Measurements from ENCODE around the gene PHLDB3.

Gene PHLDB3

DNA sequence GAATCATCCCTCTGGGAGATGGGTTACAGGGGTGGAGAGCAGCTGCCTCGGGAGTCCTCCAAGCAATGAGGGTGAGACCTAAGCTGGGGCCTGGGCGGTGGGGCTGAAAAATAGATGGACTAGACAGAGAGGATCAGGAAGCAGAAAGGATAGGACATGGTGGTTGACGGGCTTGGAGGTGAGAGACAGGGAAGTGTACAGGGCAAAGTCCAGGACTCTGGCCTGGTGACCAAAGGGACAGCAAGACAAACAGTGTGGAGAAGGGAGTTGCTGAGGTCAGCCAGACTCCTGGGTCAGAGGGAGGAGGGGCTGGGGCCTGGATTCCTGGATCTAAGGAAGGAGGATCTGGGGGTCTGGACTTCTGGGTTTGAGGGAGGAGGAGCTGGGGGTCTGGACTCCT is 5.5 kb downstream of the PHLDB3 start:
- DNase-seq (ENCODE audit: low read depth in 1 of 2, low spot score in 1 of 2), result no peak

DNA sequence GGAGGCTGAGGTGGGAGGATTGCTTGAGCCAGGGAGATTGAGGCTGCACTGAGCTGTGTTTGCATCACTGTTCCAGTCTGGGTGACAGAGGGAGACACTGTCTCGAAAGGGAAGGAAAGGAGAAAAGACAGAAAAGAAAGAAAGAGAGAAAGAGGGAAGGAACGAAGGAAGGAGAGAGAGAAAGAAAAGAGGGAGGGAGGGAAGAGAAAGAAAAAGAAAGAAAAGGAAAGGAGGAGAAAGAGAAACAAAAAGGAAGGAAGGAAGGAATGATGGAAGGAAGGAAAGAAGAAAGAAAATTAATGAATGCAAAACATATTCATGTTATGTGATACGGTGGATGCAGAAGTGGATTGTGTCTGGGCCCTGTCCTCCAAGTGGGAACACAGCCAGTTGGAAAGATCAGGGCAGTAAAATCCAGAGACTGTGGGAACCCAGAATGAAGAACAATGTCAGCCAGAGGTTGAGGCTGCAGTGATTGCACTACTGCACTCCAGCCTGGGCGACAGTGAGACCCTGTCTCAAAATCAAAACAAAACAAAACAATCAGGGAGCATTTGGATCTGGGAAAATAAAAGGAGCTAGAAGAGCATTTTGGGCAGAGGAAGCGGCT is 6.2 kb downstream of the PHLDB3 start:
- no peak for DNase-seq (ENCODE audit: low read depth in 1 of 2, low spot score in 1 of 2)

DNA sequence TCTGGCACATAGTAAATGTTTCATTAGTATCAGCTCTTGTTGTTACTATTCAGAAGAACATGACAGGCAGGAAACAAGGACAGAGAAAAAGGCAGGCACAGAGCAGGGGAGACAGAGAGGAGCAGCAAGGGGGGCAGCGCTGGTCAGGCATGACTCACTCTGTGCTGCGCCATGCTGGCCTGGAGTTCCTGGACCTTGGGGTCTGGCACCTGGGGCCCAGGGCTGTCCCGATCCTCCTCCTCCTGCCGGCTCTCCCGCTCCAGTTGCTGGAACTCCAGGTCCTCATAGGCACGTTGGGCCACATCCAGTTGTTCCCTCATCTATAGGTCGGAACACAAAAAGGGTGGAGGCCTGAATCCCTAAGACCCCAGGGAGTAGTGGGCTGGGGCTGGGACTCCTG is 7.6 kb downstream of the PHLDB3 start:
- DNase-seq (ENCODE audit: low read depth in 1 of 2, low spot score in 1 of 2), result no peak

DNA sequence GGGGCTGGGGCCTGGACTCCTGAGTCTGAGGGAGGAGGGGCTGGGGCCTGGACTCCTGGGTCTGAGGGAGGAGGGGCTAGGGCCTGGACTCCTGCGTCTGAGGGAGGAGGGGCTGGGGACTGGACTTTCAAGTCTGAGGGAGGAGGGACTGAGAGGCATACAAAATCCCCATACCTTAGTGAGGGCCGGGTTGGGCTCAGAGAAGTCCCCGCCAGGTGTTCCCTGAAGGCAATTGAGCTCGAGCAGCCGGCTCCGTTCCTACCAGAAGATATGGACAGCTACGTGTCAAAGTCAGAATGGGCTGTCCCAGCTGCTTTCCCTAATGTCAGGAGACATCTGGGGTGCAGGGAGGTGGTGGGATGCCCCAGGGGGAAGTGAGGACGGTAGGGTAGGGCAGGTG is 9.5 kb downstream of the PHLDB3 start:
- DNase-seq (ENCODE audit: low read depth in 1 of 2, low spot score in 1 of 2), result no peak

DNA sequence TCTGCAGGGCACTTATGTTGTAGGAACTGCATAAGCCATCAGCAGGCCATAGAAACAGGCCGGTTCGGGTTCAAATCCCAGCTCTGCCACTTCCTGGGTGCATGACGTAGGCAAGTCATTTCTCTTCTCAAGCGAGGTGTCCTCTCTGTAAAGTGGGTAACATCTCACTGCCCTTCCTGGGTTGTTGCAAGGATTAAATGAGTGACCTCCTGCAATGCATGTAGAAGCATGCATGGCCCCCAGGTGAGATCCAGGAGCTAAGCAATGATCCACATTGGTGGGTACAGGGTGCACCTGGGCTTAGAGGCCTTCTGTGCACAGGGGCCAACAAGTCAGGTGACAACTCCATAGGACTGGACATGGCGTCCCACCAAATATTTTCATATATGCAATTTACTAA is 13.8 kb downstream of the PHLDB3 start:
- no peak for DNase-seq (ENCODE audit: low read depth in 1 of 2, low spot score in 1 of 2)

DNA sequence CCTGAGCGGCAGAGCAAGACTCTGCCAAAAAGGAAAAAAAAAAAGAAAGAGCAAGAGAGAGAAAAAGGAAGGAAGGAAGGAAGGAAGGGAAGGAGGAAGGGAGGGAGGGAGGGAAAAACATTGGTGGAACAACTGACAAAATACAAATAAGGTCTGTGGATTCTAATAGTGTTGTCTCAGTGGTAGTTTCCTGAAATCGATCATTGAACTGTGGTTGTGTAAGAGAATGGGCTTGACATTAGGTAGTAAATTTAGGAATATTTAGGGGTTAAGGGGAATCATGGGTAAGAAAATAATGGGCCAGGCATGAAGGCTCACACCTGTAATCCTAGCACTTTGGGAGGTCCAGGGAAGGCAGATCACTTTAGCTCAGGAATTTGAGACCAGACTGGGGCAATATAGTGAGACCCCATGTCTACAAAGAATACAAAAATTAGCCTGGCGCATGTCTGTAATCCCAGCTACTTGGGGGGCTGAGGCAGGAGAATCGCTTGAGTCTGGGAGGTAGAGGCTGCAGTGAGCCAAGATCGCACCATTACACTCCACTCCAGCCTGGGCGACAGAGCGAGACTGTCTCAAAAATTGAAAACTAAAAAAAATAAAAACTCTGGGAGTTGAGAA is 14.5 kb downstream of the PHLDB3 start:
- no peak for DNase-seq (ENCODE audit: low read depth in 1 of 2, low spot score in 1 of 2)

DNA sequence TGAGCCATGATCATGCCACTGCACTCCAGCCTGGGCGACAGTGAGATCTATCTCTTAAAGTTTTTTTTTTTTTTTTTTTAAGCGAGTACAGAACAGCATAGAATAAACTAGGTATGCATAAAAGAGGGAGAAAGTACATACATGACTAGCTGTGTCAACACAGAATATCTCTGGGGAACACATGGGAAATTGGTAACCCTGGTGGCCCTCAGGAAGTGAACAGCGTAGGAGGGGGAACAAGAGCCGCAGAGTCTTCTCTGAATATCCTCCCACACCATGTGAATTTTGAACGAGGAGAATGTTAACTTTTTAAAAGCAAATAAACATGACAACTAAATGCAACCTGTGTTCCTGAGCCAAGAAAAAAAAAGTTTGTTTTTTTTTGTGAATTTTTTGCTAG is 15.2 kb downstream of the PHLDB3 start:
- no peak for DNase-seq (ENCODE audit: low read depth in 1 of 2, low spot score in 1 of 2)

DNA sequence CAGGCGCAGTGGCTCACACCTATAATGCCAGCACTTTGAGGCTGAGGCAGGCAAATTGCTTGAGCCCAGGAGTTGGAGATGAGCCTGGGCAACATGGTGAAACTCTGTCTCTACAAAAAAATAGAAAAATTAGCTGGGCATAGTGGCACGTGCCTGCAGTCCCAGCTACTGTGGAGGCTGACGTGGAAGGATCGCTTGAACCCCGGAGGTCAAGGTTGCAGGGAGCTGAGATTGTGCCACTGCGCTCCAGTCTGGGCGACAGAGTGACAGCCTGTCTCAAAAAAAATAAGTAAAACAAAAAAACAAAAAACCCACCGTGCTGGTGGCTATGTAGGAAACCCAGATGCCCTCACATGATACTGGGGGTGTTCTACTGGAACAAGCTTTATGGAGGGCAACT is 16.4 kb downstream of the PHLDB3 start:
- no peak for DNase-seq (ENCODE audit: low read depth in 1 of 2, low spot score in 1 of 2)

DNA sequence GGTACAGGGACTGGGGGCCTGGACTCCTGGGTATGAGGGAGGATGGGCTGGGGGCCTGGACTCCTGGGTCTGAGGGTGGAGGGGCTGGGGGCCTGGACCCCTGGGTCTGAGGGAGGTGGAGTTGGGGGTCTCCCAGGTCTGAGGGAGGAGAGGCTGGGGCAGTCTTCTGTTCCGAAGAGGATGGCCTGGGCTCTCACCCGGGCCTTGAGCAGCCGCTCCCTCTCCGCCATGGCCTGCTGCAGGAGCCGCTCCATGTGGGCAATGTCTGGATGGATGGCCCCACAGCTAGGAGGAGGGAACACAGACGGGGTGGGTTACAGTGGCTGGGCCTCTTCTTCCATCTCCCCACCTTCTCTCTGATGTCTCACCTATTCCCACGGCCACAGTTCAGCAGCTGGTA is 18.1 kb downstream of the PHLDB3 start:
- DNase-seq (ENCODE audit: low read depth in 1 of 2, low spot score in 1 of 2), result no peak

DNA sequence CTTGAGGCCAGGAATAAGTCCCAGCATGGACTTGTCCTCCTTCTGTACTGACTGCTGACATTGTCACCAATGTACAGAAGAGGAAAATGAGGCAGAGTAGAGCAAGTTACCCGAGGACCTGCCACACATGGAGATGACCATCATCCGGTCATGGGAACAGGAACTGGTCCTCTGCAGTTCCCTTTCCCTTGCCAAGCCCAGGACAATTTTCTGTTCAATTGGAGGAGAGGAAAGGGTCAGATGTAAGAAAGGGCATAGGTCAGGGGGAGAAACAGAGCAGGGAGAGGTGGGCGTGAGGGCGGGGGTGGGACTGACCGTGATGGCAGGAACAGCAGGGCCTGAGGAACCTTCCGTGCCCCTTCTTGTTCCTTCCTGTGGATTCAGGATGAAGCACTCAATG is 18.6 kb downstream of the PHLDB3 start:
- DNase-seq (ENCODE audit: low read depth in 1 of 2, low spot score in 1 of 2), result no peak

DNA sequence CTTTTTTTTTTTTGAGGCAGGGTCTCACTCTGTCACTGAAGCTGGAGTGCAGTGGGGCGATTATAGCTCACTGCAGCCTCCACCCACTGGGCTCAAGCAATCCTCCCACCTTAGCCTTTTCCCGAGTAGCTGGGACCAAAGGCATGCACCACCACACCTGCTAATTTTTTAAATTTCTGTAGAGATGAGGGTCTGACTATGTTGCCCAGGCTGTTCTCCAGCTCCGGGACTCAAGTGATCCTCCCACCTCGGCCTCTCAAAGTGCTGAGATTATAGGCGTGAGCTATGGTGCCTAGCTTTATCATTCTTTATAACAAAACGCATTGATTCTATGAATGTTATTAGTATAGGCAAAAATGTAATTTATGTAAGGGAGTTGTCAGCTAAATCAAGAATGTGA is 21.3 kb downstream of the PHLDB3 start:
- no peak for DNase-seq (ENCODE audit: low read depth in 1 of 2, low spot score in 1 of 2)

DNA sequence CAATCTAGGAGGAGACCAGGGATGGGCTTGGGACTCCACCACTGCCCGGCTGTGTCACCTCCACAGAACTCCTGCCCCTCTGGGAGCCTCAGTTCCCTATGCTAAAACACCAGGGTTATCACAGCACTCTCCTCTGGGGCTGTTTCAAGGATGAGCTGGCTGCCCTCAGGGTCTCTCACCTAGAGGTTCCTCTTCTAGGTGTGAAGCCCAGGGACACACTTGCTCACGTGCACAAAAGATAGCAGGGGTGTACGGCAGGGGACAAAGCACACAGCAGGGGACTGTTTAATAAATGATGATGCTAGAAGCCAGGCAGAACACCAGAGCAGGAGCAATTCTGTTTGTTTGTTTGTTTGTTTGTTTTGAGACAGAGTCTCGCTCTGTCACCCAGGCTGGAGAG is 22.4 kb downstream of the PHLDB3 start:
- DNase-seq (ENCODE audit: low read depth in 1 of 2, low spot score in 1 of 2), result no peak

DNA sequence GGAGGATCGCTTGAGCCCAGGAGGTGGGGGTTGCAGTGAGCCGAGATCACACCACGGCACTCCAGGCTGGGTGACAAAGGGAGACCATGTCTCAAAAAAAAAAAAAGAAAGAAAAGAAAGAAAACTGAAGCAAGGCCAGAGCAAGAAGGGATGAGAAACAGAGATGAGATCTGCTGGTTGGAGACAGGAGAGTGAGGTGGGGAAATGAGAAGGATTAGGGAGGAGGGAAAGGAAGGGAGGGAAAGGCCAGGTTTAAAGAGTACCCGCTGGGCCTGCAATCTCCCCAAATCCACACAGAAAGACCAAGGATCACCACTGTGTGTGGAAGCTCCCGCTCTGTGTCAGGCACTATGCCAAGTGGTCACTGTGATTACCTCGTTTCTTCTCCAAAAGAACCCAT is 22.8 kb downstream of the PHLDB3 start:
- no peak for DNase-seq (ENCODE audit: low read depth in 1 of 2, low spot score in 1 of 2)

DNA sequence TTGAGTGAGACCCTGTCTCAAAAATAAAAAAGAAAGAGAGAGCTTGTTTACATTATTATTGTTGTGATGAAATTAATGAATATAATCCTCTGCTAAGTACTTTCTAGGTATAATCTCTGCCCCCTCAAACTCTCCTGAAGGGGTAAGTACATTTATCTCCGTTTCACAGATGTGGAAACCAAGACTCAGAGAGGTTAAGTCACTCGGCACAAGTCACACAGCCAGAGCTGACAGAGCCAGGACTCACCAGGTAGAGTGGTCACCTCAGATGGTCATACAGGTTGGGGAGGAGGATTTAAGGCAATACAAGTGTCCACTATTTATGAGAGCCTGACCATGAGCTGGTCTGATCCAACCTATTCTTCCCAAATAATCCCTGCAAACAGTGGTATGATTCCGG is 24.0 kb downstream of the PHLDB3 start:
- DNase-seq (ENCODE audit: low read depth in 1 of 2, low spot score in 1 of 2), result no peak

DNA sequence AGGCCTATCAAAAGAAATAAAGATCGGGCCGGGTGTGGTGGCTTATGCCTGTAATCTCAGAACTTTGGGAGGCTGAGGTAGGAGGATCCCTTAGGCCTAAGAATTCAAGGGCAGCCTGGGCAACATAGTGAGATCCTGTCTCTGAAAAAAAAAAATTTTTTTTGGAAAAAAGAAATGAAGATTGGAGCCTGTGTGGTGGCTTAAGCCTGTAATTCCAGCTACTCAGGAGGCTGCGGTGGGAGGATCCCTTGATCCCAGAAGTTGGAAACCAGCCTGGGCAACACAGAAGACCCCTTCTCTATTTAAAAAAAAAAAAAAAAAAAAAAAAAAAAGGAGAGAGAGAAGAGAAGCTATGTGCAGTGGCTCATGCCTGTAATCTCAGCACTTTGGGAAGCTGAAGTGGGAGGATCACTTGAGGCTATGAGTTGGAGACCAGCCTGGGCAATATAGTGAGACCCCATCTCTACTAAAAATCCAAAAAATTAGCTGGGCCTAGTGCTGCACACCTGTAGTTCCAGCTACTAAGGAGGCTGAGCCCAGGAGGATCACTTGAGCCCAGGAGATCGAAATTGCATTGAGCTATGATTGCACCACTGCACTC is 24.5 kb downstream of the PHLDB3 start:
- DNase-seq (ENCODE audit: low read depth in 1 of 2, low spot score in 1 of 2), result no peak

DNA sequence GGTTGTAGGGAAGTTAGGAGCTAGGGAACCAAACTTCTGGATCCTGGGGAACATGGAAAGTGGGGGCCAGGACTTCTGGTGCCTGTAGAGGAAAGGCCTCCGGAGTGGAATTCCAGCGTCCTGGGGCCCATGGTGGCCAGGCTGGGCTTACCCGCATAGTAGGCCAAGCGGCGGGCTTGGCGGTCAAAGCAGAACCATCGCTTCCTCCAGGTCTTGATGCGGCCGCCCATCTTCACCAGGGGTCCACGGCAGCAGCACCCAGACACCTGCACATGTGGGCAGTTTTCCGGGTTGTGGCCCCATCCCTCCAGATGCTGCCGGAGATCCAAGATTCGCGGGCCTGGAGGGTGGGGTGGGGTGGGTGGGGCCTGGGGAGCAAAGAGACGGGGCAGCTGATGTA is 25.3 kb downstream of the PHLDB3 start:
- no peak for DNase-seq (ENCODE audit: low read depth in 1 of 2, low spot score in 1 of 2)

DNA sequence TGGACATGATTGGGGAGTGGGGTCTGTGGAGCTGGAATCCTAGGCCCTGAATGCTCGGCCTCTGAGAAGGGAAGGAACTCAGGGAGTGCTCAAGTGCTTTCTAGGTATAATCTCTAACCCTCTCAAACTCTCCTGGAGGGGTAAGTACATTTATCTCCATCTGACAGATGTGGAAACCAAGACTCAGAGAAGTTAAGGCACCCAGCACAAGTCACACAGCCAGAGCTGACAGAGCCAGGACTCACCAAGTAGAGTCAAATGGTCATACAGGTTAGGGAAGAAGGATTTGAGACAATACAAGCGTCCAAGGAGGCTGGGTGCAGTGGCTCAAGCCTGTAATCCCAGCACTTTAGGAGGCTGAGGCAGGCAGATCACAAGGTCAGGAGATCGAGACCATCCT is 26.2 kb downstream of the PHLDB3 start:
- DNase-seq (ENCODE audit: low read depth in 1 of 2, low spot score in 1 of 2), result no peak

DNA sequence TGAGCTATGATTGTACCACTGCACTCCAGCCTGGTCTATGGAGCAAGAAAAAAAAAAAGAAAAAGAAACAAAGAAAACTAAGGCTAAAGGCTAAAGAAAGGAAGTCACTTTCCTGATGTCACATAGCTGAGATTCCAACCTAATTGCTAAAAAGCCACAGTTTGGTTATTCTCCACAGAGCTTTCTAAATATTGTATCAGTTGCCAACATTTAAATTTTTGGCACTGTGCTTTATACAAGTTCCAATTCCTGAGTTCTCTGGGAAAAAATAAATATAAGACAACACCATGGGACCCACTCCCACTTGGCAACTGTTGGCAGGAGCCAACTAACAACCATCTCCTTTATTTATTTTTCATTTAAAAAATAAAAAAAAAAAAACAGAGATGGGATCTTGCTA is 27.9 kb downstream of the PHLDB3 start:
- DNase-seq (ENCODE audit: low read depth in 1 of 2, low spot score in 1 of 2), result no peak

DNA sequence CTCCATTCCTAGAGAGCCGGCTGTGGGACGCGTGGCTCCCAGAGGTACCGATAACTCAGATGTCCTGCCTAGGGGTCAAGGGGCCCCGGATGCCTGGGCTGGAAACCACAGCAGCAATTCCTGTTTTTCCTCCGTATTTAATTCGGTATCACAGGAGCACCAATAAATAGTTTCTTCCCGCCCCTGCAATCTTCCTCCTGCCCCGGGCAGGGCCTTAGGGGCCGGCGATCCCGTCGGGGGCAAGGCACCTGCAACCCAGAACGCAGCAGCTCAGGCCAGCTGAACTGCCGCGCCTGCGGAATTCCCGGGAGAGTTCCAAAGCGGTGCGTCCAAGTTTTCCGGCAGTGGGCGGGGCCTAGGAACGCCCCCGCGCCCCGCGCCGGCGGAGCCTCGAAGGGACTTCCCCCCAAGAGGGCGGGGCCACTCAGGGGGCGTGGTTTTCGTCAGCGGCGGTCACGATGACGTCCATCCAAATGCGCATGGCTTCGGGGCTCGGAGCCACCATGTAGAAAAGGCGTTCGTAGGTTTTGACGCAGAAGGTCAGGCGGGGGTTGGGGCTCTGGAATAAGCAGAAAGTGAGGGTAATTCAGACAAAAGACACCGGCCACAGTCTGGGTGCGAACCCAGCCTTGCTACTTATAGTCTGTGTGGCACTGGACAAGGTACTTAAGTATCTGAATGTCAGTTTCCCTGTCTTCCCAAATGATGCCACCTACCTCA is 29.4 kb downstream of the PHLDB3 start:
- DNase-seq (ENCODE audit: low read depth in 1 of 2, low spot score in 1 of 2), result peak; percentile 84 to 96

DNA sequence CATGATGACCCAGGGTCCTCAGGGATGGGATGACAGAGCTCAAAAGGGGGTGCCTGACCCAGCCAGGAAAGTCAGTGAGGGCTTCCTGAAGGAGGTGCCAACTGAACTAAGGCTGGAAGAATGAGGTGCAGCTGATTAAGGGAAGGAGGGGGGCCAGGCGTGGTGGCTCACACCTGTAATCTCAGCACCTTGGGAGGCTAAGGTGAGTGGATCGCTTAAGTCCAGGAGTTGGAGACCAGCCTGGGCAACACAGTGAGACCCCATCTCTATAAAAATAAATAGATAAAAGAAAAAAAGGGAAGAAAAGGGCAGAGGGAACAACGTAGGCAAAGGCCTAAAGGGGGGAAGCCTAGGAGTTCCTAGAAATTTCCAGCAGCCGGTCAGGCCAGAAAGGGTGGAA is 30.1 kb downstream of the PHLDB3 start:
- no peak for DNase-seq (ENCODE audit: low read depth in 1 of 2, low spot score in 1 of 2)

DNA sequence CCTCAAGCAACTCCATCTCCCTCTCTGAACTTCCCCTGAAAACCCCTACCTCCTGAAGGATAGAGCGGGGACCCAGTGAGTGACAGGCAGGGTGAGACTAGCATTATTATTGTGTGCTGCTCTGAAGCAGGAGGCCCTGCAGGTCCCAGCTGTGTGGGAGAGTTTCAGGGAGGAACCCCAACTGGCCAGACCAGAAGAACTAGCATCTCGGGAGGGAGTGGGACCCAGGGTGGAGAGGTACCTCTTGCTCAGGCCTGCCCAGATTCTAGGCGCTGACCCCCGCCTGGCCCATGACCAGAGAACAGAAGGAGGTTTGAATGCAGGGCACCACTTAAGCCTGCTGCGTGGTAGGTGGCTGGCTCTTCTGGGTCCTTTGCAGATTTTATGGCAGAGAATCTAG is 33.5 kb downstream of the PHLDB3 start:
- no peak for DNase-seq (ENCODE audit: low read depth in 1 of 2, low spot score in 1 of 2)

DNA sequence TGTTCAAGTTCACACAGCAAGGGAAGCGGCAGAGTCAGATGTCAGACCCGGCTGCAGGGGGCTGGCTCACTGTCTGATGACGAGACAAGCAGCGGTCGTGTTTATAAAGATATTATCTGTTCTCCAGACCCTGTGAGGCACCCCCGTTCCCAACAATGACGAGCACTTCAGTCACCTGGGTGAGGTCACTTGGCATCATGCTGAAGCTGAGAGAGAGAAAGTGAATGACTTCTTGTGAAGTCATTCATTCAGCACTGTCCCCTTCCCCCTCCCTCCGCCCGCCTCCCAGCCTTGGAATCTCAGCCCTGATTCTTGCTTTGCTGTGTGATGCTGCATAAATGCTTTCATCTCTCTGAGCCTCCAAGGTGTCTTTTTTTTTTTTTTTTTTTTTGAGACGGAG is 34.3 kb downstream of the PHLDB3 start:
- DNase-seq (ENCODE audit: low read depth in 1 of 2, low spot score in 1 of 2), result no peak

DNA sequence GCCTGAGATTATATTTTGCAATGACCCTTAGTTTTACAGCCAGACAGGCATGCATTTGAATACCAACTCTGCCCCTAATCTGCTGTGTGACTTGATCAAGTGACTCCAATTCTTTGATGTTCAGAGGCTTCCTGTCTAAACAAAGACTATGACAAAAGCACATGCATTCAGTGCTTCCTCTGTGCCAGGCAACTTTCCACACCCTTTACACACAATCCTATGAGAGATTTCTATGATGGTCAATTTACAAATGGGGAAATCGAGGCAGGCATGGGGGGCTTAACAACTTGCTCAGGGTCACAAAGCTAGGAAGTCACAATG is 35.4 kb downstream of the PHLDB3 start:
- no peak for DNase-seq (ENCODE audit: low read depth in 1 of 2, low spot score in 1 of 2)

Measured in stimulated activated CD4-positive, alpha-beta T cell treated with anti-CD3 and anti-CD28 coated beads, Interleukin-15, amount 100 ng/mL, for 1 hour (primary cell).